Nephron (organoid): ENCODE measurements around the gene HESX1.
A peak's percentile ranks its signal among the peaks of the same experiment; 100 is the strongest.

Experiments
- H3K27ac Mint-ChIP-seq, 3 experiments: 2 replicates each; pipeline ENCODE4 v1.8.0; 2020; ENCODE audit warnings: mixed read lengths in 3 of 3, mild to moderate bottlenecking in 2 of 3, moderate library complexity in 1 of 3
- H3K27me3 Mint-ChIP-seq: 2 replicates; pipeline ENCODE4 v1.8.0; 2021; ENCODE audit warnings: low read depth, mild to moderate bottlenecking, moderate library complexity, mixed read lengths
- H3K36me3 Mint-ChIP-seq: 2 replicates; pipeline ENCODE4 v1.8.0; 2020; ENCODE audit warnings: low read depth, mixed read lengths
- H3K4me1 Mint-ChIP-seq: 2 replicates; pipeline ENCODE4 v1.8.0; 2020; ENCODE audit warnings: mixed read lengths
- H3K4me3 Mint-ChIP-seq, 3 experiments: 2 replicates each; pipeline ENCODE4 v1.8.0; 2020; ENCODE audit warnings: mild to moderate bottlenecking in 3 of 3, mixed read lengths in 3 of 3, moderate library complexity in 2 of 3
- H3K9me3 Mint-ChIP-seq: 2 replicates; pipeline ENCODE4 v1.8.0; 2020; ENCODE audit warnings: mixed read lengths
- TF ChIP-seq, protein P1 (sequence below), 3 experiments: fragments of 200-600 bp; sonication (generic); IDR thresholded peaks; one replicate each; pipeline ENCODE4 v1.5.0; 2021; ENCODE audit warnings: antibody characterized with exemption in 3 of 3; ENCODE audit not compliant: unreplicated experiment in 3 of 3

Gene HESX1

DNA sequence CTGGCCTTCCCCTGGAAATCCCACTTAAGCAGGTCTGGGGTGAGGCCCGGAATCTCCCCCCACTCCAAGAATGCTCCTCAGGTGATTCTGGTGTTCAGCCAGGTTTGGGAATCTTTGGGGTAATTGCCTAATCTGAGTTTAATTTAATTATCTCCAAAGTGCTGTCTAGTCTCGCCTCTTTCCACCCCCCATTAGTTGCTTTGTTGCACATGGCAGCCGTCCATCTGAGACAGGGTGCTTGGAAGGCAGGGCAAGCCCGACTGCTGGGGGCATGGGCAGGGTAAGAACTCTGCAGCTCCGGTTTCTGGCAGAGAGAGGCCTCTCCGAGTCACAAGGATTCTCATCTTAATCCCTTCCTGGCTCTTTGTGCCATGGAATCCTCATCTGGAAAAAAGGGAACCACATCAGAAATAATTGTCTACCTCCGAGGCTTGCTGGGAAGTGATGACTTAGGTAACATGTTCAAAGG, 49.6 kb downstream of the HESX1 start:
- peak overlapping the region in 2 of 3 experiments; percentile 21 to 50 for H3K4me3 Mint-ChIP-seq
- peaks cover 34% of the 10 kb centered on the region for H3K36me3 Mint-ChIP-seq
- TF ChIP-seq, protein P1, sequence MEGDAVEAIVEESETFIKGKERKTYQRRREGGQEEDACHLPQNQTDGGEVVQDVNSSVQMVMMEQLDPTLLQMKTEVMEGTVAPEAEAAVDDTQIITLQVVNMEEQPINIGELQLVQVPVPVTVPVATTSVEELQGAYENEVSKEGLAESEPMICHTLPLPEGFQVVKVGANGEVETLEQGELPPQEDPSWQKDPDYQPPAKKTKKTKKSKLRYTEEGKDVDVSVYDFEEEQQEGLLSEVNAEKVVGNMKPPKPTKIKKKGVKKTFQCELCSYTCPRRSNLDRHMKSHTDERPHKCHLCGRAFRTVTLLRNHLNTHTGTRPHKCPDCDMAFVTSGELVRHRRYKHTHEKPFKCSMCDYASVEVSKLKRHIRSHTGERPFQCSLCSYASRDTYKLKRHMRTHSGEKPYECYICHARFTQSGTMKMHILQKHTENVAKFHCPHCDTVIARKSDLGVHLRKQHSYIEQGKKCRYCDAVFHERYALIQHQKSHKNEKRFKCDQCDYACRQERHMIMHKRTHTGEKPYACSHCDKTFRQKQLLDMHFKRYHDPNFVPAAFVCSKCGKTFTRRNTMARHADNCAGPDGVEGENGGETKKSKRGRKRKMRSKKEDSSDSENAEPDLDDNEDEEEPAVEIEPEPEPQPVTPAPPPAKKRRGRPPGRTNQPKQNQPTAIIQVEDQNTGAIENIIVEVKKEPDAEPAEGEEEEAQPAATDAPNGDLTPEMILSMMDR (IDR thresholded peaks at IDR 0.05; ENCODE audit: unreplicated experiment in 3 of 3) = no peak
- H3K4me1 Mint-ChIP-seq = peaks cover 69% of the 10 kb centered on the region
- peak overlapping the region; percentile 86 to 99 (median 99) for H3K27ac Mint-ChIP-seq
- no peaks in the 10 kb centered on the region for H3K27me3 Mint-ChIP-seq
- H3K9me3 Mint-ChIP-seq = no peaks in the 10 kb centered on the region
